ENCODE results near the gene GEMIN4.

- TF ChIP-seq CTCF (IDR thresholded peaks at IDR 0.05; ENCODE audit: insufficient read depth, low read depth, low read length) (no peak), EZH2 (IDR thresholded peaks at IDR 0.05; ENCODE audit: insufficient read depth, low read length) (no peak)
Measured at GRCh38 chr17:737561-738113, 14.4 kb downstream of the GEMIN4 start.

Measured in astrocyte (in vitro differentiated cells and primary cell).